GM23248 (cell line): ENCODE data around the gene GOLT1A.
"Not testable (repeated sequence)": the region's sequence is repeated elsewhere in the genome, so short reads cannot be mapped to it uniquely, and the experiment has no call there.

Experiments
- EZH2 ChIP-seq: fragments of 200-600 bp; sonication (generic); IDR thresholded peaks from 2 replicates; pipeline ENCODE4 v1.6.1; 2018; ENCODE audit warnings: antibody characterized with exemption, mild to moderate bottlenecking; ENCODE audit not compliant: insufficient read depth, poor library complexity, severe bottlenecking
- EZH2phosphoT487 ChIP-seq: fragments of 200-600 bp; sonication (generic); IDR thresholded peaks from 2 replicates; pipeline ENCODE4 v1.6.1; 2018; ENCODE audit warnings: antibody characterized with exemption, moderate library complexity, mild to moderate bottlenecking, low read depth; ENCODE audit not compliant: insufficient read depth

DNA sequence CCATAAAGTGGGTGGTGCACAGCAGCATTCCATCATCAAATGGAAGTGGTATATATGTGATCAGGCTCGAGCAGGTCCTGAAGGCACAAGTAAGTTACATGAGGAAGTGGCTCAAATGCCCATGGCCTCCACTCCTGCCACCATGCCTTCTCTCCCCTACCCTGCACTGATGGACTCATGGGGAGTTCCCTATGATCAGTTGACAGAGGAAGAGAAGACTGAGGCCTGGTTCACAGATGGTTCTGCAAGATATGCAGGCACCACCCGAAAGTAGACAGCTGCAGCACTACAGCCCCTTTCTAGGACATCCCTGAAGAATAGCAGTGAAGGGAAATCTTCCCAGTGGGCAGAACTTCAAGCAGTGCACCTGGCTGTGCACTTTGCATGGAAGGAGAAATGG is 24.7 kb upstream of the GOLT1A start:
- not testable (repeated sequence) for TF ChIP-seq EZH2, EZH2phosphoT487
